Caco-2 (cell line): ENCODE data around the gene ASPHD1. TPM values are rescaled to one million over a fixed set of nuclear protein-coding genes. Genes with fewer than 3 reads are reported as not detected.

Source experiments
- BruUV-seq: library from RNA; stranded (reverse); fragments of 400-500 nt; replicated peaks from 2 replicates; lab custom pipeline; 2021; lab: Mats Ljungman, UMichigan
- CTCF ChIA-PET: fragments of 300-600 bp; sonication (Branson Sonifier 250); formaldehyde crosslinking; loops from one replicate; lab custom pipeline; 2022; ENCODE audit warnings: antibody characterized with exemption; lab: Charles Lee
- POLR2A ChIA-PET: fragments of 300-600 bp; sonication (Branson Sonifier 250); formaldehyde crosslinking; loops from one replicate; lab custom pipeline; 2022; ENCODE audit warnings: antibody characterized with exemption; lab: Charles Lee
- DNase-seq, 2 experiments: peaks; one replicate each; pipeline versions ENCODE4 v3.0.0 to v3.0.0-alpha.2; 2020 to 2022
- H3K27me3 ChIP-seq: replicated peaks from 2 replicates; pipeline ENCODE4 v1.6.0; 2011; ENCODE audit warnings: low read length; ENCODE audit not compliant: control insufficient read depth, insufficient read depth
- H3K36me3 ChIP-seq: 2 replicates; pipeline ENCODE4 v1.5.1; 2011; ENCODE audit warnings: low read length; ENCODE audit not compliant: control insufficient read depth, insufficient read depth
- H3K4me1 ChIP-seq: fragments of 250-450 bp; sonication (Bioruptor Pico); 2 replicates; pipeline ENCODE4 v1.5.1; 2020; ENCODE audit warnings: mild to moderate bottlenecking
- H3K4me3 ChIP-seq: 2 replicates; pipeline ENCODE4 v1.5.1; 2011; ENCODE audit warnings: low read depth, mild to moderate bottlenecking, control low read depth, low read length
- H3K9me3 ChIP-seq: fragments of 250-450 bp; sonication (Bioruptor Pico); 2 replicates; pipeline ENCODE4 v1.5.1; 2020; ENCODE audit warnings: mild to moderate bottlenecking, moderate library complexity
- H3K27ac Mint-ChIP-seq: one replicate; pipeline ENCODE4 v1.8.0; 2022; ENCODE audit warnings: mixed read lengths; ENCODE audit not compliant: unreplicated experiment
- H3K27me3 Mint-ChIP-seq: one replicate; pipeline ENCODE4 v1.8.0; 2022; ENCODE audit warnings: mixed read lengths; ENCODE audit not compliant: insufficient read depth, unreplicated experiment
- H3K36me3 Mint-ChIP-seq: one replicate; pipeline ENCODE4 v1.8.0; 2022; ENCODE audit warnings: mild to moderate bottlenecking, mixed read lengths; ENCODE audit not compliant: insufficient read depth, unreplicated experiment
- H3K4me1 Mint-ChIP-seq: one replicate; pipeline ENCODE4 v1.8.0; 2022; ENCODE audit warnings: low read depth, mixed read lengths; ENCODE audit not compliant: unreplicated experiment
- H3K4me3 Mint-ChIP-seq: one replicate; pipeline ENCODE4 v1.8.0; 2022; ENCODE audit warnings: mild to moderate bottlenecking, moderate library complexity, mixed read lengths; ENCODE audit not compliant: unreplicated experiment
- H3K9me3 Mint-ChIP-seq: one replicate; pipeline ENCODE4 v1.8.0; 2022; ENCODE audit warnings: mixed read lengths; ENCODE audit not compliant: unreplicated experiment
- intact Hi-C: fragments of 100-400 bp; cut with micrococcal nuclease; formaldehyde crosslinking; loops from one replicate; pipeline ENCODE4 v1.10.0; 2022; ENCODE audit not compliant: unreplicated experiment
- total RNA-seq: library from RNA; stranded (reverse); gene quantifications from 2 replicates; pipeline ENCODE4 v1.2.3, GENCODE V29; 2022
- TF ChIP-seq, protein P1 (sequence below), 2 experiments: fragments of 200-600 bp in 1 of 2; IDR thresholded peaks; 1 replicate in 1 of 2; 2 replicates in 1 of 2; pipeline versions ENCODE4 v1.5.1 to v1.8.0; 2011 to 2022; ENCODE audit warnings: antibody characterized with exemption in 1 of 2, control low read depth in 1 of 2, inconsistent platforms in 1 of 2, low read depth in 1 of 2, low read length in 1 of 2, mild to moderate bottlenecking in 1 of 2, moderate library complexity in 1 of 2; ENCODE audit not compliant: insufficient read depth in 1 of 2, severe bottlenecking in 1 of 2, unreplicated experiment in 1 of 2

Gene ASPHD1
- total RNA-seq, 1 experiment from 2014 or later: 13.2 TPM

DNA sequence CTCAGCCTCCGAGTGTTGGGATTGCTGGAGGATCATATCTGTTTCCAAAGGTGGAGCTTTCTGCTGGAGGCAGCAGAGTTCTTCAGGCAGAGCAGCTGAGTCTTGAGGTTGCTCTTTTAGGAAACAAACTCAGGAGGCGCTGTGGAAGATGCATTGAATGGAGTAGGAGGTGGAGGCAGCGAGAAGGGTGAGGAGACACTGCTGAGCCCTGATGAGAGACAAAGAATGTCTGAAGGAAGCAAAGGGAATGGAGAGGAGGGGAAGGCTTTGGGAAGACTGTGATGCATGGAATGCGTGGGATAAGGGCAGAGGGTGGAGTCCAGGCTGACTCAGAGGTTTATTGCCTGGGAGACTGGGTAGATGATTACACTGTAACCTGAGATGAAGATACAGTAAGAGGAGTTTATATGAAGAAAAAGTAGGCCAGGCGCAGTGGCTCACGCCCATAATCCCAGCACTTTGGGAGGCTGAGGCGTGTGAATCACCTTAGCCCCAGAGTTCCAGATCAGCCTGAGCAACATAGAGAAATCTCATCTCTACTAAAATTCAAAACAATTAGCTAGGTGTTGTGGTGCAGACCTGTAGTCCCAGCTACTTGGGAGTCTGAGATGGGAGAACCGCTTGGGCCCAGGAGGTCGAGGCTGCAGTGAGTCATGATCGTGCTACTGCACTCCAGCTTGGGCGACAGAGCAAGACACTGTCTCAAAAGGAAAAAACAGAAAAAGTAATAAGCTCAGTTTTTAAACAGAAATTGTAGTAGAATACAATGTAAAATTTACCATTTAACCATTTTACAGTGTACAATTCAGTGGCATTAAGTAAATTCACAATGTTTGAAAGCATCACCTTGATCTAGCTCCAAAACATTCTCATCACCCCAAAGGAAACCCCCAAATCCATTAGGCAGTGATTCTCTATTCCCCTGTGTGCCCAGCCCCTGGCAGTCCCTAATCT lies 43.8 kb downstream of the ASPHD1 start:
- Histone ChIP-seq H3K36me3 (no peaks in the 10 kb centered on the region), H3K4me3 (no peak overlapping the region), H3K27me3 (no peaks in the 10 kb centered on the region), H3K9me3 (peaks cover 8% of the 10 kb centered on the region), H3K4me1 (peaks cover 31% of the 10 kb centered on the region)
- TSS peak; percentile 83 for BruUV-seq
- DNase-seq: peak; percentile 86 to 94
- H3K4me1 Mint-ChIP-seq: peaks cover 18% of the 10 kb centered on the region
- POLR2A ChIA-PET: interaction anchor here (0.6 to 0.9 kb wide), 3 partner anchors 18 to 88 kb away, joined by 5 to 16 read pairs (median 6); partner anchors contain the start of gene KCTD13
- H3K27me3 Mint-ChIP-seq: no peaks in the 10 kb centered on the region
- peak overlapping the region; percentile 74 for H3K27ac Mint-ChIP-seq
- intact Hi-C loops: loop anchor here (1.0 kb wide), 1 partner anchor 17 kb away; no protein-coding TSS in a partner anchor
- peak overlapping the region; percentile 45 for H3K4me3 Mint-ChIP-seq
- TF ChIP-seq, protein P1, sequence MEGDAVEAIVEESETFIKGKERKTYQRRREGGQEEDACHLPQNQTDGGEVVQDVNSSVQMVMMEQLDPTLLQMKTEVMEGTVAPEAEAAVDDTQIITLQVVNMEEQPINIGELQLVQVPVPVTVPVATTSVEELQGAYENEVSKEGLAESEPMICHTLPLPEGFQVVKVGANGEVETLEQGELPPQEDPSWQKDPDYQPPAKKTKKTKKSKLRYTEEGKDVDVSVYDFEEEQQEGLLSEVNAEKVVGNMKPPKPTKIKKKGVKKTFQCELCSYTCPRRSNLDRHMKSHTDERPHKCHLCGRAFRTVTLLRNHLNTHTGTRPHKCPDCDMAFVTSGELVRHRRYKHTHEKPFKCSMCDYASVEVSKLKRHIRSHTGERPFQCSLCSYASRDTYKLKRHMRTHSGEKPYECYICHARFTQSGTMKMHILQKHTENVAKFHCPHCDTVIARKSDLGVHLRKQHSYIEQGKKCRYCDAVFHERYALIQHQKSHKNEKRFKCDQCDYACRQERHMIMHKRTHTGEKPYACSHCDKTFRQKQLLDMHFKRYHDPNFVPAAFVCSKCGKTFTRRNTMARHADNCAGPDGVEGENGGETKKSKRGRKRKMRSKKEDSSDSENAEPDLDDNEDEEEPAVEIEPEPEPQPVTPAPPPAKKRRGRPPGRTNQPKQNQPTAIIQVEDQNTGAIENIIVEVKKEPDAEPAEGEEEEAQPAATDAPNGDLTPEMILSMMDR (IDR thresholded peaks at IDR 0.05; ENCODE audit: insufficient read depth in 1 of 2, low read depth in 1 of 2, low read length in 1 of 2, severe bottlenecking in 1 of 2, unreplicated experiment in 1 of 2): peak in 1 of 2 experiments; percentile 38
- H3K9me3 Mint-ChIP-seq: peaks cover 10% of the 10 kb centered on the region
- peaks cover 16% of the 10 kb centered on the region for H3K36me3 Mint-ChIP-seq
- CTCF ChIA-PET: interaction anchor here (0.6 to 1.5 kb wide), 6 partner anchors 12 to 236 kb away, joined by 3 to 10 read pairs (median 4); partner anchors contain the start of genes KCTD13, TAOK2 and TMEM219

DNA sequence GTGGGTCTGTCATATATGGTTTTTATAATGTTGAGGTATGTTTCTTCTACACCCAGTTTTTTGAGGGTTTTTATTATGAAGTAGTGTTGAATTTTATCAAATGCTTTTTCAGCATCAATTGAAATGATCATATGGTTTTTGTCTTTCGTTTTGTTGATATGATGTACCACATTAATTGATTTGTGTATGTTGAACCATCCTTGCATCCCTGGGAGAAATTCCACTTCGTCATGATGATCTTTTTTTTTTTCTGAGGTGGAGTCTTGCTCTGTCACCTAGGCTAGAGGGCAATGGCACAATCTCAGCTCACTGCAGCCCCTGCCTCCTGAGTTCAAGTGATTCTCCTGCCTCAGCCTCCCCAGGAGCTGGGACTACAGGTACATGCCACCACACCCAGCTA lies 47.6 kb downstream of the ASPHD1 start:
- Histone ChIP-seq H3K4me1 (peaks cover 26% of the 10 kb centered on the region), H3K27me3 (no peaks in the 10 kb centered on the region), H3K36me3 (no peaks in the 10 kb centered on the region), H3K4me3 (no peak overlapping the region), H3K9me3 (peaks cover 4% of the 10 kb centered on the region)
- Mint-ChIP-seq H3K27ac (no peak overlapping the region), H3K4me3 (no peak overlapping the region), H3K27me3 (no peaks in the 10 kb centered on the region), H3K9me3 (peaks cover 10% of the 10 kb centered on the region), H3K36me3 (peaks cover 17% of the 10 kb centered on the region), H3K4me1 (peaks cover 8% of the 10 kb centered on the region)
- intact Hi-C loops: no loop called here
- DNase-seq: no peak
- POLR2A ChIA-PET: interaction anchor here (0.6 kb wide), 1 partner anchor 14 kb away, joined by 3 read pairs; the partner anchor contains the start of gene TMEM219
- CTCF ChIA-PET: no interaction called here
- BruUV-seq: no TSS peak
- TF ChIP-seq, protein P1 (IDR thresholded peaks at IDR 0.05; ENCODE audit: insufficient read depth in 1 of 2, low read depth in 1 of 2, low read length in 1 of 2, severe bottlenecking in 1 of 2, unreplicated experiment in 1 of 2): no peak

DNA sequence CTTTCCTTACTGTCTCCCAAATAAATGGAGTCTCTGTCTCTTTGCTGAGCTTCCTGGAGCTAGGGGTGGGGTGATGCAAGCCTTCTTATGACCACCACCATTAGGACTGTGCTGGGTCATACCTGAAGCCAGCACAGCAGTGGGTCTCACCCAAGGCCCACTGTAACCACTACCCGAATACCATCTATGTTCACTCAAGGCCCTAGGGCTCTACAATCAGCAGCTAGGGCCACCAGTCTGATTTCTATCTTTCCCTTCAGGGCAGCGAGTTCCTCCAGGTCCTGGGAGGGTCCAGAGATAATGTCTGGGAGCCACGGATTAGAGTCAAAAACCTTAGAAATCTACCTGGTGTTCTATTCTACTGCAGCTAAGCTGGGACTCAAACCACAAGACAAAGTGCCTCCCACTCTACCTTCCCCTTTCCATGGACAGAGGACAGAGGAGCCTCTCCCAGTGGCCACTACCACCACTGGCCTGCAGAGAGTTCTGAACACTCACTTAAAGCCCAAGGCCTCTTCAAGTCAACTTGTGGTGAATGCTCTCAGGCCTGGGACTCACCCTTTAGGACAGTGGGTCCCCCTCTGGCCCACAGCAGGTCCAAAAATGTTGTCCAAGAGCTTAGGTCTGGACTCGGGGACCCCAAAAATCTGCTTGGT lies 50.6 kb downstream of the ASPHD1 start:
- ChIA-PET CTCF (no interaction called here), POLR2A (interaction anchor here (1.1 kb wide), 1 partner anchor 11 kb away, joined by 3 read pairs; the partner anchor contains the start of gene TMEM219)
- H3K4me3 ChIP-seq: no peak overlapping the region
- TF ChIP-seq, protein P1 (IDR thresholded peaks at IDR 0.05; ENCODE audit: insufficient read depth in 1 of 2, low read depth in 1 of 2, low read length in 1 of 2, severe bottlenecking in 1 of 2, unreplicated experiment in 1 of 2): no peak
- intact Hi-C loops: no loop called here
- no peak overlapping the region for H3K4me3 Mint-ChIP-seq
- H3K36me3 ChIP-seq: no peaks in the 10 kb centered on the region
- peaks cover 10% of the 10 kb centered on the region for H3K9me3 Mint-ChIP-seq
- H3K4me1 Mint-ChIP-seq: no peaks in the 10 kb centered on the region
- no peak for DNase-seq
- no peaks in the 10 kb centered on the region for H3K27me3 Mint-ChIP-seq
- H3K9me3 ChIP-seq: peaks cover 4% of the 10 kb centered on the region
- H3K27me3 ChIP-seq: no peaks in the 10 kb centered on the region
- BruUV-seq: no TSS peak
- peaks cover 6% of the 10 kb centered on the region for H3K36me3 Mint-ChIP-seq
- H3K27ac Mint-ChIP-seq: no peak overlapping the region
- peaks cover 7% of the 10 kb centered on the region; the same call in 1 of the 2 replicates for H3K4me1 ChIP-seq
